LHCN-M2 (cell line): ENCODE measurements around the gene FCN2. TPM values are rescaled to one million over a fixed set of nuclear protein-coding genes. Genes with fewer than 3 reads are reported as not detected.

Source experiments
- DNase-seq: peaks from one replicate; pipeline ENCODE4 v3.0.0-alpha.2; 2012; ENCODE audit warnings: low read depth
- total RNA-seq: library from RNA; depleted of rRNA; stranded (reverse); fragments of >200 nt; gene quantifications from 2 replicates; pipeline ENCODE4 v1.2.3, GENCODE V29; 2014

FCN2 gene
- total RNA-seq, 1 experiment from 2014 or later, result not detected

GRCh38 chr9:134868751-134869553, 11.7 kb upstream of the FCN2 start:
- no peak for DNase-seq

- no peak for DNase-seq
Measured at GRCh38 chr9:134869554-134870300, 10.9 kb upstream of the FCN2 start.

- DNase-seq, result no peak
Measured at GRCh38 chr9:134870301-134870694, 10.3 kb upstream of the FCN2 start.

GRCh38 chr9:134870746-134871662, 9.6 kb upstream of the FCN2 start:
- no peak for DNase-seq

- DNase-seq, result no peak
Measured at GRCh38 chr9:134871697-134872340, 8.8 kb upstream of the FCN2 start.

GRCh38 chr9:134872482-134873231, 8.0 kb upstream of the FCN2 start:
- no peak for DNase-seq

- no peak for DNase-seq
Measured at GRCh38 chr9:134875371-134875770, 5.2 kb upstream of the FCN2 start.

GRCh38 chr9:134877541-134877940, 3.1 kb upstream of the FCN2 start:
- no peak for DNase-seq

GRCh38 chr9:134879664-134880483, 736 bp upstream of the FCN2 start:
- DNase-seq, result no peak

GRCh38 chr9:134881313-134881670, 682 bp downstream of the FCN2 start:
- no peak for DNase-seq

GRCh38 chr9:134882204-134882785, 1.7 kb downstream of the FCN2 start:
- no peak for DNase-seq

- DNase-seq, result no peak
Measured at GRCh38 chr9:134883040-134883782, 2.6 kb downstream of the FCN2 start.

GRCh38 chr9:134884492-134884891, 3.9 kb downstream of the FCN2 start:
- DNase-seq, result no peak

GRCh38 chr9:134885001-134885678, 4.5 kb downstream of the FCN2 start:
- no peak for DNase-seq

GRCh38 chr9:134885679-134886412, 5.2 kb downstream of the FCN2 start:
- no peak for DNase-seq

- no peak for DNase-seq
Measured at GRCh38 chr9:134886413-134886913, 5.9 kb downstream of the FCN2 start.

GRCh38 chr9:134887219-134887618, 6.6 kb downstream of the FCN2 start:
- DNase-seq, result no peak
